Tibial nerve (tissue), 4 donors: Measurements from ENCODE around the gene RASL10B. TPM values are rescaled to one million over a fixed set of nuclear protein-coding genes. Genes with fewer than 3 reads are reported as not detected.

Experiments used
- DNase-seq, 2 donors: peaks; one replicate each; pipeline ENCODE4 v3.0.0-alpha.2; 2019; ENCODE audit warnings: low spot score in 2 of 2
- H3K27ac ChIP-seq, 4 donors: fragments of 200-600 bp; sonication (generic) in 3 of 4; one replicate each; pipeline ENCODE4 v1.5.1; 2017 to 2019; ENCODE audit warnings: mild to moderate bottlenecking in 1 of 4
- H3K27me3 ChIP-seq, 2 donors: fragments of 200-600 bp; sonication (generic) in 1 of 2; one replicate each; pipeline versions ENCODE4 v1.5.1 to v1.6.0; 2017 to 2019
- H3K36me3 ChIP-seq, 3 donors: fragments of 200-600 bp; sonication (generic); one replicate each; pipeline ENCODE4 v1.5.1; 2018 to 2019
- H3K4me1 ChIP-seq, 4 donors: fragments of 200-600 bp; sonication (generic) in 3 of 4; one replicate each; pipeline ENCODE4 v1.5.1; 2017 to 2019
- H3K4me3 ChIP-seq, 4 donors: fragments of 200-600 bp; sonication (generic) in 3 of 4; one replicate each; pipeline ENCODE4 v1.5.1; 2017 to 2019; ENCODE audit warnings: mild to moderate bottlenecking in 1 of 4, moderate library complexity in 1 of 4
- H3K9me3 ChIP-seq, 4 donors: fragments of 200-600 bp; sonication (generic) in 3 of 4; one replicate each; pipeline ENCODE4 v1.5.1; 2017 to 2019
- EP300 ChIP-seq, 2 donors: sonication (generic); formaldehyde crosslinking; IDR thresholded peaks; one replicate each; pipeline ENCODE4 v1.6.1; 2017; ENCODE audit warnings: antibody characterized with exemption in 2 of 2, mild to moderate bottlenecking in 1 of 2
- POLR2A ChIP-seq, 2 donors: fragments of 450-650 bp; IDR thresholded peaks; one replicate each; pipeline ENCODE4 v1.6.1; 2017; ENCODE audit warnings: antibody characterized with exemption in 2 of 2, mild to moderate bottlenecking in 2 of 2, moderate library complexity in 2 of 2
- WGBS, 2 donors: methylation state at CpG; one replicate each; pipeline ENCODE4 v1.1.5; 2018; 5-methylcytosine and 5-hydroxymethylcytosine counted together
- total RNA-seq, 4 donors: library from RNA; depleted of rRNA; stranded (reverse); fragments of >200 nt; gene quantifications; one replicate each; pipeline ENCODE4 v1.1.0, GENCODE V29; 2016
- TF ChIP-seq, protein P1 (sequence below), 5 experiments: fragments of 200-600 bp in 3 of 5; fragments of 450-650 bp in 2 of 5; sonication (generic) in 3 of 5; IDR thresholded peaks; one replicate each; pipeline ENCODE4 v1.5.1; 2016 to 2019; ENCODE audit warnings: antibody characterized with exemption in 5 of 5, mild to moderate bottlenecking in 3 of 5, moderate library complexity in 2 of 5

The RASL10B gene
- total RNA-seq, 4 donors from 2014 or later, result 8.4 to 25.3 (median 21.9) TPM

GRCh38 chr17:35744830-35745229, 13.4 kb downstream of the RASL10B start:
- peaks cover 0 to 84% of the 10 kb centered on the region in 2 donors for H3K27me3 ChIP-seq

DNA sequence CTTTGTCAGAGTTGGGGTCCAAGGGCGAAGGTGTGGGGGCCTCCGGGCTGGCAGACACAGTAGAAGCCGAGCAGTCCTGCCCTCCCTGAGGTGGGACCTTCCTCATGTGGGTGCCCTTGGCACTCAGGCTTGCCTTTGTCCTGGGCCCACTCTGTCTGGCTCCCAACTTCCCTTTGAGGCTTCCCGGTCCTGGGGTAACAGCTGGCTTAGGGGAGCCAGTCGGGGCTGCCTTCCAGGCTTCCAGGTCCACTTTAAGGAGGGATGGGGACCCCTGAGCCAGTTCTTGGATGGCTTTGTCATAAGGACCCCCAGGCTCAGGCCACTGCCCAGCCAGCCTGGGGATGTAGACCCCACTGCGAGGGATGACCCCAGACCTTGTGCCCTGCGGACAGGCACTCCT, 13.8 kb downstream of the RASL10B start:
- WGBS, 2 donors, result 82 to 85% methylated on average over 4 to 7 of the region's 7 CpGs
- TF ChIP-seq POLR2A (IDR thresholded peaks at IDR 0.05) (no peak), EP300 (IDR thresholded peaks at IDR 0.05) (no peak)
- TF ChIP-seq, protein P1, sequence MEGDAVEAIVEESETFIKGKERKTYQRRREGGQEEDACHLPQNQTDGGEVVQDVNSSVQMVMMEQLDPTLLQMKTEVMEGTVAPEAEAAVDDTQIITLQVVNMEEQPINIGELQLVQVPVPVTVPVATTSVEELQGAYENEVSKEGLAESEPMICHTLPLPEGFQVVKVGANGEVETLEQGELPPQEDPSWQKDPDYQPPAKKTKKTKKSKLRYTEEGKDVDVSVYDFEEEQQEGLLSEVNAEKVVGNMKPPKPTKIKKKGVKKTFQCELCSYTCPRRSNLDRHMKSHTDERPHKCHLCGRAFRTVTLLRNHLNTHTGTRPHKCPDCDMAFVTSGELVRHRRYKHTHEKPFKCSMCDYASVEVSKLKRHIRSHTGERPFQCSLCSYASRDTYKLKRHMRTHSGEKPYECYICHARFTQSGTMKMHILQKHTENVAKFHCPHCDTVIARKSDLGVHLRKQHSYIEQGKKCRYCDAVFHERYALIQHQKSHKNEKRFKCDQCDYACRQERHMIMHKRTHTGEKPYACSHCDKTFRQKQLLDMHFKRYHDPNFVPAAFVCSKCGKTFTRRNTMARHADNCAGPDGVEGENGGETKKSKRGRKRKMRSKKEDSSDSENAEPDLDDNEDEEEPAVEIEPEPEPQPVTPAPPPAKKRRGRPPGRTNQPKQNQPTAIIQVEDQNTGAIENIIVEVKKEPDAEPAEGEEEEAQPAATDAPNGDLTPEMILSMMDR (IDR thresholded peaks at IDR 0.05), result no peak
- H3K9me3 ChIP-seq, result no peaks in the 10 kb centered on the region
- no peak overlapping the region for H3K4me3 ChIP-seq
- peaks cover 0 to 85% of the 10 kb centered on the region in 2 donors for H3K27me3 ChIP-seq
- no peak overlapping the region for H3K27ac ChIP-seq
- DNase-seq, result no peak
- no peaks in the 10 kb centered on the region for H3K36me3 ChIP-seq
- peaks cover 0 to 29% (median 3%) of the 10 kb centered on the region in 4 donors for H3K4me1 ChIP-seq

More at GRCh38 chr17:35744830-35745229, 13.4 kb downstream of the RASL10B start:
- no peaks in the 10 kb centered on the region for H3K9me3 ChIP-seq
- no peak overlapping the region for H3K4me3 ChIP-seq
- no peak overlapping the region for H3K27ac ChIP-seq
- TF ChIP-seq EP300 (IDR thresholded peaks at IDR 0.05), result no peak
- peaks cover 0 to 25% (median 3%) of the 10 kb centered on the region in 4 donors for H3K4me1 ChIP-seq
- H3K36me3 ChIP-seq, result no peaks in the 10 kb centered on the region
- no peak for DNase-seq
- 75 to 81% methylated on average over 8 of the region's 8 CpGs for WGBS, 2 donors

- WGBS, 2 donors, result 78 to 85% methylated on average over 12 to 15 of the region's 15 CpGs
- Histone ChIP-seq H3K9me3 (no peaks in the 10 kb centered on the region), H3K4me3 (no peak overlapping the region), H3K36me3 (no peaks in the 10 kb centered on the region), H3K27ac (no peak overlapping the region), H3K27me3 (peaks cover 0 to 85% of the 10 kb centered on the region in 2 donors), H3K4me1 (peaks cover 0 to 29% (median 3%) of the 10 kb centered on the region in 4 donors)
- no peak for DNase-seq
- TF ChIP-seq POLR2A (IDR thresholded peaks at IDR 0.05), result no peak
- TF ChIP-seq, protein P1 (IDR thresholded peaks at IDR 0.05), result no peak
- TF ChIP-seq EP300 (IDR thresholded peaks at IDR 0.05), result no peak
Measured at GRCh38 chr17:35745749-35746320, 14.4 kb downstream of the RASL10B start.

DNA sequence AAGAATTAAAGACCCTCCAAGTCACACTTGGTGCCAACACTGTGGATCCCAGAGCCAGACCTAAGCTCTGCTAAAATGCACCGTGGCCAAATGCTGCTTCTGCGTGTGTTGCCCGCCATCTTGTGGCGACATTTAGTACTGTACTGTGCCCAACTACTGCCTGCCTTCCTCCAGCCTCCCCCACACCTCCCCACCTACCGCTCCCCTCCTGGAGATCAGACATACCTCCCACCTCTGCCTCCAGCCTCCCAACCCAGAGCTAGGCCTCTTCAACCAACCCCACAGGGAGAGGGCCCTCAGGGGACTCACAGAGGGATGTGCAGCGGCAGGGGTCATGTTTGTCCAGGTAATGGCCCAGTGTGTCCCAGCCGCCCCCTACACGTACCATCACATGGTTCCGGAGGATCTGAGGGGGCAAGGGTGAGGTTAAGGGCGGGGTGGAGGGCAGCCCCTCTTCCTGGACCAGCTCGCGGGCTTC, 16.1 kb downstream of the RASL10B start:
- Histone ChIP-seq H3K36me3 (no peaks in the 10 kb centered on the region), H3K9me3 (no peaks in the 10 kb centered on the region), H3K27me3 (peaks cover 0 to 81% of the 10 kb centered on the region in 2 donors), H3K27ac (no peak overlapping the region), H3K4me3 (no peak overlapping the region), H3K4me1 (peaks cover 0 to 27% (median 0%) of the 10 kb centered on the region in 4 donors)
- WGBS, 2 donors, result 34 to 36% methylated on average over 12 of the region's 12 CpGs
- no peak for TF ChIP-seq POLR2A (IDR thresholded peaks at IDR 0.05)
- TF ChIP-seq, protein P1 (IDR thresholded peaks at IDR 0.05), result peak; percentile 79 to 92 (median 87)
- DNase-seq, result peak; percentile 73 to 94

GRCh38 chr17:35748341-35748841, 17.0 kb downstream of the RASL10B start:
- H3K4me3 ChIP-seq, result no peak overlapping the region
- H3K27me3 ChIP-seq, result peaks cover 0 to 80% of the 10 kb centered on the region in 2 donors
- 15 to 27% methylated on average over 1 to 4 of the region's 4 CpGs for WGBS, 2 donors
- H3K4me1 ChIP-seq, result peaks cover 0 to 32% (median 0%) of the 10 kb centered on the region in 4 donors
- no peaks in the 10 kb centered on the region for H3K36me3 ChIP-seq
- H3K9me3 ChIP-seq, result no peaks in the 10 kb centered on the region
- TF ChIP-seq EP300 (IDR thresholded peaks at IDR 0.05) (no peak), POLR2A (IDR thresholded peaks at IDR 0.05) (no peak)
- TF ChIP-seq, protein P1 (IDR thresholded peaks at IDR 0.05), result no peak
- peak overlapping the region in 1 of 4 donors; percentile 4 for H3K27ac ChIP-seq
- no peak for DNase-seq
